OCI-LY3 (cell line): ENCODE measurements around the gene PRKCD.

Source experiments
- CTCF ChIP-seq: fragments of 200-600, 300-600 bp; sonication (generic); IDR thresholded peaks from 2 replicates; pipeline ENCODE4 v1.5.1; 2014; ENCODE audit warnings: antibody characterized with exemption, low read length, low read depth
- EZH2phosphoT487 ChIP-seq: fragments of 200-600 bp; shearing (Covaris generic); IDR thresholded peaks from 2 replicates; pipeline ENCODE4 v1.6.1; 2018; ENCODE audit warnings: antibody characterized with exemption, mixed run types, low read depth

GRCh38 chr3:53142986-53143385, 18.0 kb upstream of the PRKCD start:
- no peak for TF ChIP-seq CTCF
- no peak for TF ChIP-seq EZH2phosphoT487
